GM23248 (cell line): ENCODE data around the gene GCN1.

Experiments used
- EZH2 ChIP-seq: fragments of 200-600 bp; sonication (generic); IDR thresholded peaks from 2 replicates; pipeline ENCODE4 v1.6.1; 2018; ENCODE audit warnings: antibody characterized with exemption, mild to moderate bottlenecking; ENCODE audit not compliant: insufficient read depth, poor library complexity, severe bottlenecking
- EZH2phosphoT487 ChIP-seq: fragments of 200-600 bp; sonication (generic); IDR thresholded peaks from 2 replicates; pipeline ENCODE4 v1.6.1; 2018; ENCODE audit warnings: antibody characterized with exemption, moderate library complexity, mild to moderate bottlenecking, low read depth; ENCODE audit not compliant: insufficient read depth

- no peak for TF ChIP-seq EZH2
- TF ChIP-seq EZH2phosphoT487: no peak
These were observed 5.2 kb upstream of the GCN1 start for GRCh38 chr12:120199595-120200306.
